Activated CD8-positive, alpha-beta T cell treated with anti-CD3 and anti-CD28 coated beads, Interleukin-2, amount 10 ng/mL, durations not matched to agents 7 days and 5 days (primary cell): Measurements from ENCODE around the gene CCNT1. TPM values are rescaled to one million over a fixed set of nuclear protein-coding genes. Genes with fewer than 3 reads are reported as not detected.

Experiments
- ATAC-seq: fragments of 150-1000 bp; cut with Tn5 transposase; one replicate; pipeline ENCODE4 v1.10.0; 2021; ENCODE audit warnings: moderate library complexity
- CTCF ChIA-PET: fragments of 350-600 bp; sonication (Branson Sonifier 250); formaldehyde crosslinking; loops from one replicate; lab custom pipeline; 2021; ENCODE audit warnings: antibody characterized with exemption; lab: Charles Lee
- POLR2A ChIA-PET: fragments of 350-600 bp; sonication (Branson Sonifier 250); formaldehyde crosslinking; loops from one replicate; lab custom pipeline; 2021; ENCODE audit warnings: antibody characterized with exemption; lab: Charles Lee
- DNase-seq: peaks from one replicate; pipeline ENCODE4 v3.0.0-alpha.2; 2020
- H3K27ac Mint-ChIP-seq: one replicate; pipeline ENCODE4 v1.8.0; 2021; ENCODE audit warnings: mild to moderate bottlenecking, mixed read lengths
- H3K27me3 Mint-ChIP-seq: one replicate; pipeline ENCODE4 v1.8.0; 2021; ENCODE audit warnings: low read depth, mixed read lengths
- H3K36me3 Mint-ChIP-seq: one replicate; pipeline ENCODE4 v1.8.0; 2021; ENCODE audit warnings: low read depth, mixed read lengths
- H3K4me1 Mint-ChIP-seq: one replicate; pipeline ENCODE4 v1.8.0; 2021; ENCODE audit warnings: low read depth, mixed read lengths
- H3K4me3 Mint-ChIP-seq: one replicate; pipeline ENCODE4 v1.8.0; 2021; ENCODE audit warnings: mild to moderate bottlenecking, mixed read lengths
- H3K9me3 Mint-ChIP-seq: one replicate; pipeline ENCODE4 v1.8.0; 2022; ENCODE audit warnings: mixed read lengths; ENCODE audit not compliant: insufficient read depth
- total RNA-seq, 2 experiments: library from RNA; stranded (reverse); gene quantifications; one replicate each; pipeline ENCODE4 v1.2.3, GENCODE V29; 2021

Gene CCNT1
- total RNA-seq: 10 to 100 TPM; 45.1 to 50.6 TPM

GRCh38 chr12:48716493-48717251 is at the start of gene CCNT1:
Gene CCNT1, minus strand, starts transcription at chr12:48716707. Its CDS starts 32 bp downstream, at chr12:48716675.
- no peaks in the 10 kb centered on the region for H3K27me3 Mint-ChIP-seq
- peak within 1 kb of the TSS; percentile 91 for H3K4me3 Mint-ChIP-seq
- CTCF ChIA-PET: interaction anchor here (1.0 kb wide), 1 partner anchor 37 kb away, joined by 3 read pairs; no protein-coding TSS in a partner anchor
- H3K4me1 Mint-ChIP-seq: peaks cover 30% of the 10 kb centered on the region
- DNase-seq (peak; percentile 99), ATAC-seq (peak; percentile 96)
- H3K9me3 Mint-ChIP-seq: peaks cover 19% of the 10 kb centered on the region
- peaks cover 58% of the 10 kb centered on the region for H3K36me3 Mint-ChIP-seq
- peak within 1 kb of the TSS; percentile 96 for H3K27ac Mint-ChIP-seq
- POLR2A ChIA-PET: interaction anchor here (0.9 to 1.4 kb wide), 5 partner anchors 11 to 44 kb away, joined by 3 to 6 read pairs (median 3); a partner anchor contains a TSS

- H3K4me1 Mint-ChIP-seq: peaks cover 28% of the 10 kb centered on the region
- H3K27me3 Mint-ChIP-seq: no peaks in the 10 kb centered on the region
- H3K27ac Mint-ChIP-seq: peak overlapping the region; percentile 76
- DNase-seq (peak; percentile 70), ATAC-seq (peak; percentile 91)
- POLR2A ChIA-PET: interaction anchor here (0.5 to 0.6 kb wide), 2 partner anchors 27 to 211 kb away, joined by 3 to 4 read pairs; no protein-coding TSS in a partner anchor
- no peaks in the 10 kb centered on the region for H3K9me3 Mint-ChIP-seq
- no peaks in the 10 kb centered on the region for H3K36me3 Mint-ChIP-seq
- peak overlapping the region; percentile 35 for H3K4me3 Mint-ChIP-seq
- CTCF ChIA-PET: interaction anchor here (1.0 to 3.7 kb wide), 5 partner anchors 11 to 49 kb away, joined by 4 to 20 read pairs (median 5); no protein-coding TSS in a partner anchor
Observed at GRCh38 chr12:48765753-48766162, 49.3 kb upstream of the CCNT1 start.

GRCh38 chr12:48764521-48764920 is 48.0 kb upstream of the CCNT1 start:
- Mint-ChIP-seq H3K9me3 (no peaks in the 10 kb centered on the region), H3K4me3 (no peak overlapping the region), H3K4me1 (peaks cover 37% of the 10 kb centered on the region), H3K27ac (no peak overlapping the region), H3K36me3 (no peaks in the 10 kb centered on the region), H3K27me3 (no peaks in the 10 kb centered on the region)
- ChIA-PET CTCF (interaction anchor here (1.4 to 3.7 kb wide), 3 partner anchors 12 to 32 kb away, joined by 5 to 20 read pairs (median 7); no protein-coding TSS in a partner anchor), POLR2A (no interaction called here)
- ATAC-seq (no peak), DNase-seq (no peak)

- ATAC-seq: no peak
- peaks cover 17% of the 10 kb centered on the region for H3K4me1 Mint-ChIP-seq
- ChIA-PET POLR2A (no interaction called here), CTCF (interaction anchor here (0.9 to 7.0 kb wide), 3 partner anchors 32 to 56 kb away, joined by 3 to 38 read pairs (median 7); no protein-coding TSS in a partner anchor)
- no peak for DNase-seq
- no peak overlapping the region for H3K4me3 Mint-ChIP-seq
- no peaks in the 10 kb centered on the region for H3K9me3 Mint-ChIP-seq
- no peaks in the 10 kb centered on the region for H3K36me3 Mint-ChIP-seq
- H3K27me3 Mint-ChIP-seq: no peaks in the 10 kb centered on the region
- no peak overlapping the region for H3K27ac Mint-ChIP-seq
Observed at GRCh38 chr12:48758737-48759136, 42.2 kb upstream of the CCNT1 start.

DNA sequence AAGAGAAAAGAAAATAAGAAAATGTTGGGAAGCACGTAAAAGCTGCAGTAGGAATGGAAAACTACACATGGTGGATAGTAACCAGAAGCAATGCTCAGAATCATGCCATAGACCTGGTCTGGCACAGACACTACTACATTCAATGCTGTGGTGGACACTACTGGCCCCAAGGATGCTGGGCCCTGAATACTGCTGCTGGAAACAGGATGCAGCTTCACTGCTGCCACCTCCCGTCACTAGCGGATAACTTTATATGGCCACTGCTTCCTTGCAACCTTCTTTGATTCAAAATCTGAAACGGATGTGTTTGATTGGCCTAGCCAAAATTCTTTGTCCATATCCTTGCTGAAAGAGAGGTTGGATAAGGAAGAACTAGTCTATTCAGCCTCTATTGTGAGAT is 41.7 kb upstream of the CCNT1 start:
- ATAC-seq (no peak), DNase-seq (no peak)
- H3K27me3 Mint-ChIP-seq: peaks cover 2% of the 10 kb centered on the region
- no peaks in the 10 kb centered on the region for H3K9me3 Mint-ChIP-seq
- H3K4me1 Mint-ChIP-seq: peaks cover 17% of the 10 kb centered on the region
- no peak overlapping the region for H3K4me3 Mint-ChIP-seq
- no peak overlapping the region for H3K27ac Mint-ChIP-seq
- ChIA-PET POLR2A (no interaction called here), CTCF (interaction anchor here (0.9 to 7.0 kb wide), 3 partner anchors 32 to 56 kb away, joined by 3 to 38 read pairs (median 7); no protein-coding TSS in a partner anchor)
- no peaks in the 10 kb centered on the region for H3K36me3 Mint-ChIP-seq

DNA sequence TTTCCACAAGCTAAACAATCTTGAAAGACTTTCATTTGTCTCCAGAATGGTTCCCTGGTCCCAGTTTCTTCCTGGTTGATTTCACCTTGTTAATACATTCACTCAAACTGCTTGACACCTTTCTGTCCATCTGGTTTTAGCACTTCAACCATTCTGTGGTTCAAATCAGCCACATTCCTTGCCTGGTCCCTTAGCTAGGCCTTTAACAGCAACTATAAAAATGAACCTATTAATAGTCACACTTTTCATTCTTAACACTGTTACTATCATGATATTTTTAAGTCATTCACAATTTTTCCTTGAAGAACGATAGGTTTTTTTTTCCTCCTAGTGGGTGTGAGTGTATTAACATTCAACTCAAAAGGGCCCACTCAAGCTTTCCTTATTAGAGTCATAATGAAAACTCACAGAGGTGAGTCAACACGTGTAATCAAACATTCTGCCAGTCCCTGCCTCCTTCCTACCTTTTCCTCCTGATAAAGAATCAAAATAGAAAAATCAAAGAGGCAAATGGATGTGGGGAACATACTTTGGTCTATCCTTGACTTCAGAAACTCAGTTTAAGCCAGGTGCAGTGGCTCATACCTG is 34.4 kb upstream of the CCNT1 start:
- ATAC-seq (no peak), DNase-seq (no peak)
- Mint-ChIP-seq H3K27me3 (peaks cover 16% of the 10 kb centered on the region), H3K9me3 (no peaks in the 10 kb centered on the region), H3K27ac (no peak overlapping the region), H3K36me3 (no peaks in the 10 kb centered on the region), H3K4me1 (peaks cover 8% of the 10 kb centered on the region), H3K4me3 (no peak overlapping the region)
- CTCF ChIA-PET: interaction anchor here (1.2 to 7.3 kb wide), 3 partner anchors 43 to 76 kb away, joined by 3 to 267 read pairs (median 53); partner anchors contain the start of gene ADCY6
- POLR2A ChIA-PET: interaction anchor here (1.0 kb wide), 1 partner anchor 36 kb away, joined by 3 read pairs; no protein-coding TSS in a partner anchor

DNA sequence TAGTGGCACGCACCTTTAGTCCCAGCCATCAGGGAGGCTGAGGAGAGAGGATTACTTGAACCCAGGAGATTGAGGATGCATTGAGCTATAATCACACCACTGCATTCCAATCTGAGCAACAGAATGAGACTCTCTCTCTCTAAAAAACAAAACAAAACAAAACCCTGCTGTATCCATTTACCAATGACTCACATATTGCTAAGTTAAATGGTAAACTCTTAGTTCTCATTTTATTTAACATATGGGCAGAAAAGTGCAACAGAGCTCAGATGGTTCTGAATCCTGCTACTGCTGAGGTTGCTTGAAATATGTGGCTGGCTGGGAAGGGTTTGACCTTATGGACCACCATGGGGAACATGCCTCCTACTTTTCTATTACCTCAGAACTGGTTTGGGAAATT is 33.7 kb upstream of the CCNT1 start:
- CTCF ChIA-PET: interaction anchor here (1.2 to 7.3 kb wide), 3 partner anchors 44 to 77 kb away, joined by 3 to 267 read pairs (median 53); partner anchors contain the start of gene ADCY6
- Mint-ChIP-seq H3K4me3 (no peak overlapping the region), H3K4me1 (peaks cover 8% of the 10 kb centered on the region), H3K9me3 (no peaks in the 10 kb centered on the region), H3K36me3 (no peaks in the 10 kb centered on the region), H3K27ac (no peak overlapping the region), H3K27me3 (peaks cover 16% of the 10 kb centered on the region)
- DNase-seq (no peak), ATAC-seq (no peak)
- POLR2A ChIA-PET: interaction anchor here (1.0 kb wide), 1 partner anchor 36 kb away, joined by 3 read pairs; no protein-coding TSS in a partner anchor

DNA sequence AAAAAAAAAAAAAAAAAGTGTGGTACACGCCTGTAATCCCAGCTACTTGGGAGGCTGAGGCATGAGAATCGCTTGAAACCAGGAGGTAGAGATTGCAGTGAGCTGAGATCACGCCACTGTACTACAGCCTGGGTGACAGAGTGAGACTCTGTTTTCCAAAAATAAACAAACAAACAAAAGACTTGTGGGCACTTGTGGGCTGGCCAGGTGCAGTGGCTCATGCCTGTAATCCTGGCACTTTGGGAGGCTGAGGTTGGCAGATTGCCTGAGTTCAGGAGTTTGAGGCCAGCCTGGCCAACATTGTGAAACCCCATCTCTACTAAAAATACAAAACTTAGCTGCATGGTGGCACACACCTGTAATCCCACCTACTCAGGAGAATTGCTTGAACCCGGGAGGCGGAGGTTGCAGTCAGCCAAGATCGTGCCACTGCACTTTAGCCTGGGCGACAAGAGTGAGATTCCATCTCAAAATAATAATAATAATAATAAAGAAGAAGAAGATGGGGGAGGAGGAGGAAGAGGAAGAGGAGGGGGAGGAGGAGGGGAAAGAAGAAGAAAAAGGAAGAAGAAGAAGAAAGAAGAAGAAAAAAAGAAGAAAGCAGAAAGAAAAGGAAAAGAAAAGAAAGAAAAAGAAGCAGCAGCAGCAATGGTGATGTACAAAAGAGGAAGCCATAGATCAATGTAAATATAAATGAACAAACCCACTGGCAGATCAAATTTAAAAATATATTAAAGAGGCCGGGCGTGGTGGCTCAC is 27.9 kb upstream of the CCNT1 start:
- H3K27ac Mint-ChIP-seq: no peak overlapping the region
- ChIA-PET POLR2A (no interaction called here), CTCF (interaction anchor here (1.1 kb wide), 1 partner anchor 52 kb away, joined by 3 read pairs; no protein-coding TSS in a partner anchor)
- H3K4me1 Mint-ChIP-seq: no peaks in the 10 kb centered on the region
- no peak for ATAC-seq
- H3K4me3 Mint-ChIP-seq: no peak overlapping the region
- no peak for DNase-seq
- H3K9me3 Mint-ChIP-seq: no peaks in the 10 kb centered on the region
- H3K36me3 Mint-ChIP-seq: no peaks in the 10 kb centered on the region
- H3K27me3 Mint-ChIP-seq: peaks cover 23% of the 10 kb centered on the region

- H3K27ac Mint-ChIP-seq: no peak overlapping the region
Observed at GRCh38 chr12:48739618-48740269, 23.2 kb upstream of the CCNT1 start.

GRCh38 chr12:48736456-48736855 is 19.9 kb upstream of the CCNT1 start:
- no peak for DNase-seq
- Mint-ChIP-seq H3K4me1 (no peaks in the 10 kb centered on the region), H3K27me3 (peaks cover 21% of the 10 kb centered on the region), H3K9me3 (no peaks in the 10 kb centered on the region), H3K4me3 (no peak overlapping the region), H3K36me3 (no peaks in the 10 kb centered on the region), H3K27ac (no peak overlapping the region)
- CTCF ChIA-PET: interaction anchor here (1.0 to 3.5 kb wide), 2 partner anchors 16 to 78 kb away, joined by 4 to 10 read pairs; no protein-coding TSS in a partner anchor
- no peak for ATAC-seq
- POLR2A ChIA-PET: interaction anchor here (0.6 kb wide), 1 partner anchor 116 kb away, joined by 3 read pairs; the partner anchor contains the start of gene DDX23

More at GRCh38 chr12:48739618-48740269, 23.2 kb upstream of the CCNT1 start:
- no peaks in the 10 kb centered on the region for H3K9me3 Mint-ChIP-seq
- H3K27me3 Mint-ChIP-seq: peaks cover 21% of the 10 kb centered on the region
- no peaks in the 10 kb centered on the region for H3K4me1 Mint-ChIP-seq
- ChIA-PET CTCF (interaction anchor here (1.3 kb wide), 1 partner anchor 13 kb away, joined by 4 read pairs; no protein-coding TSS in a partner anchor), POLR2A (no interaction called here)
- H3K36me3 Mint-ChIP-seq: no peaks in the 10 kb centered on the region
- no peak overlapping the region for H3K4me3 Mint-ChIP-seq
- DNase-seq (no peak), ATAC-seq (no peak)
